Bronchial epithelial cell (primary cell): ENCODE results near the gene TGFB1I1. TPM values are rescaled to one million over a fixed set of nuclear protein-coding genes. Genes with fewer than 3 reads are reported as not detected.

Experiments used
- DNase-seq: peaks from one replicate; pipeline ENCODE4 v3.0.0-alpha.2; 2010; ENCODE audit warnings: low read depth
- FAIRE-seq: peaks from 2 replicates; lab custom pipeline; 2011; peaks lifted over from hg19 to GRCh38; lab: Jason Lieb, UNC
- H3K27me3 ChIP-seq: 2 replicates; pipeline ENCODE4 v1.5.1; 2011; ENCODE audit warnings: low read length; ENCODE audit not compliant: control insufficient read depth, insufficient read depth
- H3K36me3 ChIP-seq: 2 replicates; pipeline ENCODE4 v1.5.1; 2011; ENCODE audit warnings: low read length; ENCODE audit not compliant: control insufficient read depth, insufficient read depth
- H3K4me3 ChIP-seq: 2 replicates; pipeline ENCODE4 v1.5.1; 2011; ENCODE audit warnings: mild to moderate bottlenecking, low read depth, low read length, control low read depth
- total RNA-seq: library from RNA; depleted of rRNA; stranded (reverse); fragments of >200 nt; gene quantifications from 2 replicates; pipeline ENCODE4 v1.2.1, GENCODE V29; 2014
- TF ChIP-seq, protein P1 (sequence below): IDR thresholded peaks from 2 replicates; pipeline ENCODE4 v1.5.1; 2011; ENCODE audit warnings: mild to moderate bottlenecking, moderate library complexity, low read length, control low read depth, inconsistent platforms; ENCODE audit not compliant: insufficient read depth, severe bottlenecking

The TGFB1I1 gene
- total RNA-seq, 1 donor from 2014 or later = 1.6 TPM

DNA sequence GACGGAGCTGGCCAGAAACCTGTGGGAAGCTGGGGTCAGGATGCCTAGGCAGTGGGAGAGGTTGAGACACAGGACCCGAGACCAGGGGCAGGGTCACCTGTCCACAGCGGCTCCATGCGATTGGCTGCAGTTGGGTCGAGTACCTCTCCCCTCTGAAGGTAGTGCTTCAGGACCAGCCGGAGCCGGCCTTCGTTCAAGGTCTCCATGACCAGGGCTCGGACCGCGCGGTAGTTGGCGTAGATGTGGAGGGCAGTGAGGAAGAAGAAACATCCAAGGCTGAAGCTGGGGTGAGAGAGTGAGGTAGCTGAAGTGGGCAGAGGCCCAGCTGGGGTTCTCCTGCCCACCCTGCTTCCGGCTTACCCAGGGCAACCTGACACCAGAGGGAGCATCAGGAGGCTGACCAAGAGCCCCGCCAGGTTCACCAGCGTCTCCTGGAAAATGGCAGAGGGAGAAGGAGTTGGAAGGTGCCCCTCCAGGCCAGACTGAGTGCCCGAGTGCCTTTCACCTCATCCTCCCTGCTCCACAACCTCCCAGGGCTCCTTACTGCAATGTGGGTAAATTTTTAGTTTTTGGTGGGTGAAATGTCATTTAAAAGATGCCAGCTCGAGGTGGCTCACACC, 21.7 kb downstream of the TGFB1I1 start:
- no peaks in the 10 kb centered on the region for H3K27me3 ChIP-seq

DNA sequence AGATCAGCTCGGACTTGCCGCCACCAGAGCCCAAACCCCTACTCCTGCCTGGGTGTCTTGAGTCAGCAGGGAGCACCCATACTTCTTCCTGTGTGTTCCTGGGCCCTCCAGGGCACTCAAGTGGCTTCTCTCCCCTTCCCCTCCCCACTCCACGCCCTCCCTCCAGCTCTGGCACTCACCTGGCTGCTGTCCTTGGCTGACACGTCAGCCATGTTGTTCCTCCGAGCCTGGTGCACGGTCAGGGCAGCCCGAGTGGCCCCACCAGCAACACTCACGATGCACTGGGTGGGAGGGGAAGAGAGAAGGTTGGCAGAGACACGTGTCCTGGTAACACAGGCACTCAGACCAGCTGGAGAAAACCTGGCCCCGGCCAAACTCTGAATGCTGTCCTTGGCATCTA, 24.7 kb downstream of the TGFB1I1 start:
- TF ChIP-seq, protein P1, sequence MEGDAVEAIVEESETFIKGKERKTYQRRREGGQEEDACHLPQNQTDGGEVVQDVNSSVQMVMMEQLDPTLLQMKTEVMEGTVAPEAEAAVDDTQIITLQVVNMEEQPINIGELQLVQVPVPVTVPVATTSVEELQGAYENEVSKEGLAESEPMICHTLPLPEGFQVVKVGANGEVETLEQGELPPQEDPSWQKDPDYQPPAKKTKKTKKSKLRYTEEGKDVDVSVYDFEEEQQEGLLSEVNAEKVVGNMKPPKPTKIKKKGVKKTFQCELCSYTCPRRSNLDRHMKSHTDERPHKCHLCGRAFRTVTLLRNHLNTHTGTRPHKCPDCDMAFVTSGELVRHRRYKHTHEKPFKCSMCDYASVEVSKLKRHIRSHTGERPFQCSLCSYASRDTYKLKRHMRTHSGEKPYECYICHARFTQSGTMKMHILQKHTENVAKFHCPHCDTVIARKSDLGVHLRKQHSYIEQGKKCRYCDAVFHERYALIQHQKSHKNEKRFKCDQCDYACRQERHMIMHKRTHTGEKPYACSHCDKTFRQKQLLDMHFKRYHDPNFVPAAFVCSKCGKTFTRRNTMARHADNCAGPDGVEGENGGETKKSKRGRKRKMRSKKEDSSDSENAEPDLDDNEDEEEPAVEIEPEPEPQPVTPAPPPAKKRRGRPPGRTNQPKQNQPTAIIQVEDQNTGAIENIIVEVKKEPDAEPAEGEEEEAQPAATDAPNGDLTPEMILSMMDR = no peak
- H3K27me3 ChIP-seq = no peaks in the 10 kb centered on the region
- peaks cover 24% of the 10 kb centered on the region for H3K36me3 ChIP-seq
- no peak for DNase-seq
- no peak overlapping the region for H3K4me3 ChIP-seq
- no peak for FAIRE-seq

More for the DNA sequence above, 21.7 kb downstream of the TGFB1I1 start:
- H3K36me3 ChIP-seq = peaks cover 20% of the 10 kb centered on the region
- no peak for DNase-seq
- TF ChIP-seq, protein P1 = no peak
- FAIRE-seq = no peak
- H3K4me3 ChIP-seq = no peak overlapping the region

DNA sequence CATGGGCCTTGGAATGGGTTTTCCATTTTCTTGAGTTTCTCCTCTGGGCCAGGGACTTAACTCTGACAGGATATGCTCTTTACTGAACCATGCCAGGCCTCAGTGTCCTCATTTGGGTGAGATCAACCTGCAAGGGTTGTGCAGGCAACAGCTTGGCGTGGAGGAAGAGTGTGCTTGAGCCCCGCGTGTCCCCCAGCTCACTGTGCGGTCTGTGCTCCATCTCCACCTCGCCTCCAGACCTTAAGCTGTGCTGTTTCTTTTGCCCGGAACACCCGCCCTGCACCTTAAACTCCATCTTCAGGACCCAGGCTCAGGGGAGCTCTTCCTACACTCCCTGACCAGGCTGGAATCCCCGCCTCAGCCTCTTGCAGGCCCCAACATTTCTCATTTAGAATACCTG, 26.5 kb downstream of the TGFB1I1 start:
- Histone ChIP-seq H3K27me3 (no peaks in the 10 kb centered on the region), H3K4me3 (no peak overlapping the region), H3K36me3 (peaks cover 19% of the 10 kb centered on the region)
- TF ChIP-seq, protein P1 = no peak
- no peak for DNase-seq
- FAIRE-seq = no peak

DNA sequence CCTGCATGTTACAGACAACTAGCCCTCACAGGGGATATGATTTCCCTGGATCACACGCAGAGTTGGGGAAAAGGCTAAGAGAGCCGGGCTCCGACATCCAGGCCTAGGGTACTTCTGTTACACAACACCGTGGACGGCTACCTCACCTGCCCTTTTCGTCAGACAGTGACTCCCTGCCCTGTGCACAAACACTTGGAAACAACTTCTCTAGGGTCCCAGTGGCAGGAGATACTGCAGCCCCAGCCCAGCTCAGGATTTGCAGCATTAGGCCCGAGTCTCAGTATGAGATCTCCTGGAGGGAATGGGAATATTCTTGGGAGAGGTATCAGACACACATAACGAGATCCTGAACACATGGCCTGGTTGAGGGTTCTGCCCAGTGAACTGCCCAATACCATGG, 28.0 kb downstream of the TGFB1I1 start:
- peaks cover 15% of the 10 kb centered on the region for H3K36me3 ChIP-seq
- no peaks in the 10 kb centered on the region for H3K27me3 ChIP-seq
- FAIRE-seq (no peak), DNase-seq (no peak)
- H3K4me3 ChIP-seq = no peak overlapping the region
- TF ChIP-seq, protein P1 = no peak

DNA sequence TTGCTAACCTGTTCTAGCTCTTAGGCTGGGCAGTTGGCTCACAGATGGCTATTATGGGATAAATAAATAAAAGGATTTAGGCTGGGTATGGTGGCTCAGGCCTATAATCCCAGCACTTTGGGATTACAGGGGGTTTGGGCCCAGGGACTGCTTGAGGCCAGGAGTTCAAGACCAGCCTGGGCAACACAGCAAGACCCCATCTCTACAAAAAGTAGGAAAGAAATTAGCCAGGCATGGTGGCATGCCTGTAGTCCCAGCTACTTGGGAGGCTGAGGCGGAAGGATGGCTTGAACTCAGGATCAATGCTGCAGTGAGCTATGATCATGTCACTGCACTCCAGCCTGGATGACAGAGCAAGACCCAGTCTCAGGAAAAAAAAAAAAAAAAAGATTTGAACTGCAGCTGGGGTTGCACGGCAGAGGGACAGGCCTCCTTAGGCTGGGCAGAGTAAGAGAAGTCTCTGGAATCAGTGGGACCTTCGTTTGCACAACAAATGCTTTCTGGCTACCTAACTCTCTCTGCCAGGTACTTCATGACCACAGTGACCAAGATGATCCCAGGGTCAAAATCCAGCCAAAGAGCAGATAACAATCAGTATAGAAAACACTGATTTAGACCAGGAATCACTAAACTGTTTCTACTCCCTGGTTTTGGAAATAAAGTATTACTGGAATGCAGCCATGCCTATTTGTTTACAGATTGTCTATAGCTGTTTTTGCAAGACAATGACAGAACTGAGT, 29.4 kb downstream of the TGFB1I1 start:
- no peaks in the 10 kb centered on the region for H3K27me3 ChIP-seq
- DNase-seq = no peak
- no peak overlapping the region for H3K4me3 ChIP-seq
- TF ChIP-seq, protein P1 = no peak
- FAIRE-seq = no peak
- peaks cover 17% of the 10 kb centered on the region for H3K36me3 ChIP-seq
